AG04449 (cell line): ENCODE results near the gene NPIPB2.
"Not testable (repeated sequence)": the region's sequence is repeated elsewhere in the genome, so short reads cannot be mapped to it uniquely, and the experiment has no call there.

Source experiments
- CTCF ChIA-PET: fragments of 350-600 bp; formaldehyde crosslinking; extraction: SDS; loops from one replicate; lab custom pipeline; 2021; ENCODE audit warnings: antibody characterized with exemption; lab: Yijun Ruan, JAX
- POLR2A ChIA-PET: fragments of 400-600, 350-600 bp; formaldehyde crosslinking; extraction: SDS; loops from one replicate; lab custom pipeline; 2020; ENCODE audit warnings: antibody characterized with exemption, inconsistent platforms; lab: Yijun Ruan, JAX
- DNase-seq: peaks from one replicate; pipeline ENCODE4 v3.0.0-alpha.2; 2010; ENCODE audit warnings: low read depth, low spot score
- H3K4me3 ChIP-seq: 2 replicates; pipeline ENCODE4 v1.5.1; 2011; ENCODE audit warnings: low read depth, mild to moderate bottlenecking, control low read depth, low read length
- CTCF ChIP-seq: IDR thresholded peaks from one replicate; pipeline ENCODE4 v1.5.1; 2011; ENCODE audit warnings: mild to moderate bottlenecking, moderate library complexity, low read length, control low read depth, inconsistent platforms; ENCODE audit not compliant: insufficient read depth; ENCODE audit errors: missing control alignments

Gene NPIPB2

GRCh38 chr16:11950388-11950787 lies 8.5 kb upstream of the NPIPB2 start:
- DNase-seq, result no peak
- H3K4me3 ChIP-seq, result no peak overlapping the region
- no peak for TF ChIP-seq CTCF
- CTCF ChIA-PET, result no interaction called here
- POLR2A ChIA-PET, result no interaction called here

DNA sequence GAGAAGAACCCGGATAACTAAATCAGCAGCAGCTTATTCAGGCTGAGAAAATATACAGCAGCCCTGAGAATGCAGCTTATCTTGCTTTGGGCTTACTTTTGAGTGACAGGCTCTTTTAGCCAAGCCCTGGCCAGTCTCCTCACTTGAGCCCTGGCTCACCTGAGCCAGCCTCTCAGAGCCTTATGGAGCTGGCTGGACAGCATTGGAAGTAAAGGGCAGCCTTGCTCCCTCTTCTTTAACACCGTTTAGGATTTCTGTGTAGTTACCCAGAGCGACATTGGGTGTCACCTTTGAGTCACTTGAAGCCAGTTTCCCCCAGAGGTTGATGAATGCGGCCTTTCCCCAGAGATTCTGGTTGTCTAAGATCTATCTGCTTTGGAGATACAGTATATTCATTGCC lies 7.7 kb upstream of the NPIPB2 start:
- peak; percentile 40 for TF ChIP-seq CTCF
- DNase-seq, result no peak
- ChIA-PET POLR2A (interaction anchor here (0.7 kb wide), 1 partner anchor 34 kb away, joined by 3 read pairs; the partner anchor contains the start of gene GSPT1), CTCF (interaction anchor here (0.7 to 6.0 kb wide), 8 partner anchors 20 to 145 kb away, joined by 3 to 82 read pairs (median 4); no protein-coding TSS in a partner anchor)
- H3K4me3 ChIP-seq, result no peak overlapping the region

GRCh38 chr16:11948819-11949218 lies 7.0 kb upstream of the NPIPB2 start:
- DNase-seq, result no peak
- H3K4me3 ChIP-seq, result no peak overlapping the region
- CTCF ChIA-PET, result interaction anchor here (0.7 to 6.0 kb wide), 8 partner anchors 21 to 200 kb away, joined by 3 to 82 read pairs (median 4); no protein-coding TSS in a partner anchor
- POLR2A ChIA-PET, result interaction anchor here (0.7 kb wide), 1 partner anchor 33 kb away, joined by 3 read pairs; the partner anchor contains the start of gene GSPT1
- no peak for TF ChIP-seq CTCF

DNA sequence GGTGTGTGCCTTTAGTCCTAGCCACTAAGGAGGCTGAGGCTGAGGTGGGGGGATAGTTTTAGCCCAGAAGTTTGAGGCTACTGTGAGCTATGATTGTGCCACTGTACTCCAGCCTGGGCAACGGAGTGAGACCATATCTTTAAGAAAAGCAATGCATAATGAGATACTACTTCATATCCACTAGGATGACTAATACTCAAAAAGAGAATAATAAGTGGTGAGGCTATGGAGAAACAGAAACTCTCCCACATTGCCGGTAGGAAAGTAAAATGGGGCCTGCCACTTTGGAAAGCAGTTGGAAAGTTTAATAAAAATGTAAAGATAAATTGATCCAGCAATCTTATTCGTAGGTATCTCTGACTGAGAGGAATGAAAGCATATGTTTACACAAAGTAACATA lies 4.6 kb upstream of the NPIPB2 start:
- CTCF ChIA-PET, result interaction anchor here (6.0 kb wide), 1 partner anchor 121 kb away, joined by 82 read pairs; no protein-coding TSS in a partner anchor
- DNase-seq, result no peak
- POLR2A ChIA-PET, result no interaction called here
- no peak overlapping the region for H3K4me3 ChIP-seq
- TF ChIP-seq CTCF, result no peak

DNA sequence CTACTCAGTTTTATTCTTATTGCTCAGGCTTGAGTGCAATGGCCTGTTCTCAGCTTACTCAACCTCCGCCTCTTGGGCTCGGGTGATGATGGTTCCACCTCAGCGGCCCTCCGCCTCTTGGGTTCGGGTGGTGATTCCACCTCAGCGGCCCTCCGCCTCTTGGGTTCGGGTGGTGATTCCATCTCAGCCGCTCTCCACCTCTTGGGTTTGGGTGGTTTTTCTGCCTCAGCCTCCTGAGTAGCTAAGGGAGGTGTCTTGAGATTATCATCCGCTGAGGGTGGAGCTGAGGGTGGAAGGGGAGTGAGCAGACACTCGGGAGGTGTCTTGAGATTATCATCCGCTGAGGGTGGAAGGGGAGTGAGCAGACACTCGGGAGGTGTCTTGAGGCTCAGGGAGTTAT lies 14.5 kb downstream of the NPIPB2 start:
- DNase-seq, POLR2A ChIA-PET, H3K4me3 ChIP-seq, CTCF ChIA-PET: not testable (repeated sequence)

DNA sequence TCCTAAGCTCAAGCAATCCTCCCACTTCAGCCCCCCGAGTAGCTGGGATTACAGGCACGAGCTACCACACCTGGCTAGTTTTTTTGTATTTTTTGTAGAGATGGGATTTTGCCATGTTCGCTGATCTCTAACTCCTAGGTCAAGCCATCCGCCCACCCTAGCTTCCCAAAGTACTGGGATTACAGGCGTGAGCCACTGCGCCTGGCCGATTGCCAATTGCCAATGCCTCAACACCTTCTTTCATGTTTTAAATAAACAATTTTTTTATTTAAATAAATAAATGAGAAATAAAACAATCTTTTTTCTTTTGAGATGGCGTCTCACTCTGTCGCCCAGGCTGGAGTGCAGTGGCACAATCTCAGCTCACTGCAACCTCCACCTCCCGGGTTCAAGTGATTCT lies 17.8 kb downstream of the NPIPB2 start:
- CTCF ChIA-PET, POLR2A ChIA-PET, H3K4me3 ChIP-seq, DNase-seq: not testable (repeated sequence)

- no peak for TF ChIP-seq CTCF
- peak overlapping the region; percentile 67 for H3K4me3 ChIP-seq
- ChIA-PET CTCF (interaction anchor here (2.5 kb wide), 1 partner anchor 151 kb away, joined by 11 read pairs; no protein-coding TSS in a partner anchor), POLR2A (interaction anchor here (0.7 to 1.3 kb wide), 2 partner anchors 33 to 732 kb away, joined by 3 read pairs; no protein-coding TSS in a partner anchor)
- no peak for DNase-seq
Observed at GRCh38 chr16:11916524-11917285, 25.1 kb downstream of the NPIPB2 start.
